RWPE2 (cell line): Measurements from ENCODE around the gene TAF6L.
"Not testable (repeated sequence)": the region's sequence is repeated elsewhere in the genome, so short reads cannot be mapped to it uniquely, and the experiment has no call there.

ENCODE experiments used
- ATAC-seq: fragments of 200-7000 bp; cut with Tn5 transposase; 3 replicates; pipeline ENCODE4 v1.9.1; 2021; ENCODE audit warnings: low read depth
- DNase-seq: peaks from one replicate; pipeline ENCODE4 v3.0.0-alpha.2; 2020; ENCODE audit warnings: low spot score
- H3K27ac ChIP-seq: fragments of 450-650 bp; 2 replicates; pipeline ENCODE4 v1.5.1; 2017; ENCODE audit warnings: mild to moderate bottlenecking; ENCODE audit not compliant: poor library complexity, severe bottlenecking
- H3K27me3 ChIP-seq: fragments of 250-450 bp; sonication (Bioruptor Pico); 2 replicates; pipeline ENCODE4 v1.5.1; 2021; ENCODE audit warnings: mild to moderate bottlenecking, moderate library complexity; ENCODE audit not compliant: insufficient read depth, poor library complexity, severe bottlenecking
- H3K36me3 ChIP-seq: fragments of 250-450 bp; sonication (Bioruptor Pico); 2 replicates; pipeline ENCODE4 v1.5.1; 2020; ENCODE audit warnings: low read depth, mild to moderate bottlenecking, moderate library complexity
- H3K4me1 ChIP-seq: fragments of 250-450 bp; sonication (Bioruptor Pico); 2 replicates; pipeline ENCODE4 v1.5.1; 2021; ENCODE audit warnings: mild to moderate bottlenecking, moderate library complexity; ENCODE audit not compliant: insufficient read depth, poor library complexity, severe bottlenecking
- H3K4me3 ChIP-seq: fragments of 250-450 bp; sonication (Bioruptor Pico); 2 replicates; pipeline ENCODE4 v1.5.1; 2021; ENCODE audit warnings: mild to moderate bottlenecking, moderate library complexity; ENCODE audit not compliant: severe bottlenecking
- H3K9me3 ChIP-seq: fragments of 250-450 bp; sonication (Bioruptor Pico); 2 replicates; pipeline ENCODE4 v1.5.1; 2021; ENCODE audit warnings: mild to moderate bottlenecking, moderate library complexity; ENCODE audit not compliant: severe bottlenecking
- TF ChIP-seq, protein P1 (sequence below): fragments of 450-650 bp; IDR thresholded peaks from one replicate; pipeline ENCODE4 v1.5.1; 2017; ENCODE audit warnings: mild to moderate bottlenecking, moderate library complexity; ENCODE audit not compliant: poor library complexity, severe bottlenecking

TAF6L gene

GRCh38 chr11:62811659-62812058, 40.5 kb downstream of the TAF6L start:
- Histone ChIP-seq H3K27ac (no peak overlapping the region), H3K4me3 (no peak overlapping the region), H3K36me3 (peaks cover 7% of the 10 kb centered on the region), H3K27me3 (no peaks in the 10 kb centered on the region), H3K4me1 (no peaks in the 10 kb centered on the region), H3K9me3 (no peaks in the 10 kb centered on the region)
- no peak for ATAC-seq
- TF ChIP-seq, protein P1, sequence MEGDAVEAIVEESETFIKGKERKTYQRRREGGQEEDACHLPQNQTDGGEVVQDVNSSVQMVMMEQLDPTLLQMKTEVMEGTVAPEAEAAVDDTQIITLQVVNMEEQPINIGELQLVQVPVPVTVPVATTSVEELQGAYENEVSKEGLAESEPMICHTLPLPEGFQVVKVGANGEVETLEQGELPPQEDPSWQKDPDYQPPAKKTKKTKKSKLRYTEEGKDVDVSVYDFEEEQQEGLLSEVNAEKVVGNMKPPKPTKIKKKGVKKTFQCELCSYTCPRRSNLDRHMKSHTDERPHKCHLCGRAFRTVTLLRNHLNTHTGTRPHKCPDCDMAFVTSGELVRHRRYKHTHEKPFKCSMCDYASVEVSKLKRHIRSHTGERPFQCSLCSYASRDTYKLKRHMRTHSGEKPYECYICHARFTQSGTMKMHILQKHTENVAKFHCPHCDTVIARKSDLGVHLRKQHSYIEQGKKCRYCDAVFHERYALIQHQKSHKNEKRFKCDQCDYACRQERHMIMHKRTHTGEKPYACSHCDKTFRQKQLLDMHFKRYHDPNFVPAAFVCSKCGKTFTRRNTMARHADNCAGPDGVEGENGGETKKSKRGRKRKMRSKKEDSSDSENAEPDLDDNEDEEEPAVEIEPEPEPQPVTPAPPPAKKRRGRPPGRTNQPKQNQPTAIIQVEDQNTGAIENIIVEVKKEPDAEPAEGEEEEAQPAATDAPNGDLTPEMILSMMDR, result no peak
- no peak for DNase-seq

- DNase-seq (no peak), ATAC-seq (no peak)
- TF ChIP-seq, protein P1, result no peak
- Histone ChIP-seq H3K27me3 (no peaks in the 10 kb centered on the region), H3K27ac (no peak overlapping the region), H3K9me3 (no peaks in the 10 kb centered on the region), H3K4me3 (no peak overlapping the region), H3K4me1 (no peaks in the 10 kb centered on the region), H3K36me3 (peaks cover 40% of the 10 kb centered on the region)
Measured at GRCh38 chr11:62816557-62816956, 45.4 kb downstream of the TAF6L start.

GRCh38 chr11:62817129-62817528, 45.9 kb downstream of the TAF6L start:
- ATAC-seq (no peak), DNase-seq (no peak)
- no peaks in the 10 kb centered on the region for H3K9me3 ChIP-seq
- no peak overlapping the region for H3K27ac ChIP-seq
- peaks cover 45% of the 10 kb centered on the region for H3K36me3 ChIP-seq
- TF ChIP-seq, protein P1, result no peak
- no peaks in the 10 kb centered on the region for H3K27me3 ChIP-seq
- no peak overlapping the region for H3K4me3 ChIP-seq
- H3K4me1 ChIP-seq, result no peaks in the 10 kb centered on the region

DNA sequence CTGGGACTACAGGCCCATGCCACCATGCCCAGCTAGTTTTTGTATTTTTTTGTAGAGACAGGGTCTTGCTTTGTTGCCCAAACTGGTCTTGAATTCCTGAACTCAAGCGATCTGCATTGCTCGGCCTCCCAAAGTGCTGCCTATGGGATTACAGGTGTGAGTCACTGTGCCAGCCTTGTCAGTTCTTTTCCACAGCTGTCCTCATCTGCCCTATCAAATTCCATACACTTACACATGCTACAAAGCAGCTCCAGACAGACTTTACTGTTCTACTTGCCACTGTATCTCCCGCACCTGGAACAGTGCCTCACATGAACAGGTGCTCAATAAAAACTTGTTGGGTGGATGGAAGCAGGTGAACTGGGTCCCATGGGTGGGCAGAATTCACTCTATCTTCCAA, 52.5 kb downstream of the TAF6L start:
- no peak for DNase-seq
- Histone ChIP-seq H3K27ac (no peak overlapping the region), H3K4me1 (no peaks in the 10 kb centered on the region), H3K9me3 (no peaks in the 10 kb centered on the region), H3K36me3 (peaks cover 87% of the 10 kb centered on the region), H3K27me3 (no peaks in the 10 kb centered on the region), H3K4me3 (no peak overlapping the region)
- TF ChIP-seq, protein P1, result no peak
- ATAC-seq, result peak; percentile 52; the same call in 2 of the 3 replicates

DNA sequence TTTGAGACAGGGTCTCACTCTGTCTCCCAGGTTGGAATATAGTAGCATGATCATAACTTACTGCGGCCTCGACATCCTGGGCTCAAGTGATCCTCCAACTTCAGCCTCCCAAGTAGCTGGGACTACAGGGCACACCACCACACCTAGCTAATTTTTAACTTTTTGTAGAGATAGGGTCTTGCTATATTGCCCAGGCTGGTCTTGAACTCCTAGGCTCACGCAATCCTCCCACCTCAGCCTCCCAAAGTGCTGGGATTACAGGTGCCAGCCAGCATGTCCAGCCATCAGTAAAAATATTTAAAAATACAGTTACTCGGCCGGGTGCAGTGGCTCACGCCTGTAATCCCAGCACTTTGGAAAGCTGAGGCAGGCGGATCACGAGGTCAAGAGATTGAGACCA, 56.9 kb downstream of the TAF6L start:
- not testable (repeated sequence) for ATAC-seq, H3K9me3 ChIP-seq, DNase-seq, H3K27ac ChIP-seq, H3K4me1 ChIP-seq, H3K4me3 ChIP-seq, H3K27me3 ChIP-seq
- H3K36me3 ChIP-seq, result peaks cover 64% of the 10 kb centered on the region
